GM12878 (cell line): Measurements from ENCODE around the gene SESN3.

ENCODE experiments used
- BACH1 ChIP-seq: fragments of 450-650 bp; IDR thresholded peaks from 2 replicates; pipeline ENCODE4 v1.6.1; 2017; ENCODE audit warnings: mild to moderate bottlenecking, borderline replicate concordance
- CHD4 ChIP-seq: fragments of 200-600 bp; sonication (generic); IDR thresholded peaks from 2 replicates; pipeline ENCODE4 v1.6.1; 2016; ENCODE audit warnings: mild to moderate bottlenecking
- E2F4 ChIP-seq: IDR thresholded peaks from 2 replicates; pipeline ENCODE4 v1.6.1; 2012; ENCODE audit warnings: low read depth, low read length, improper control_type of control experiment
- EZH2 ChIP-seq: IDR thresholded peaks from 2 replicates; pipeline ENCODE4 v1.6.1; 2012; ENCODE audit warnings: low read depth, mild to moderate bottlenecking, control low read depth, inconsistent platforms, low read length, borderline replicate concordance; ENCODE audit not compliant: control insufficient read depth
- PML ChIP-seq: IDR thresholded peaks from 2 replicates; pipeline ENCODE4 v1.6.1; 2012; ENCODE audit warnings: low read length, inconsistent platforms
- SMC3 ChIP-seq: IDR thresholded peaks from 2 replicates; pipeline ENCODE4 v1.6.1; 2011; ENCODE audit warnings: low read length, improper control_type of control experiment, borderline replicate concordance
- TF ChIP-seq, protein P1 (sequence below), 3 experiments: IDR thresholded peaks in 2 of 3; conservative IDR thresholded peaks in 1 of 3; 2 replicates each; pipeline ENCODE4 v1.5.1; 2011; ENCODE audit warnings: low read depth in 3 of 3, low read length in 3 of 3, mild to moderate bottlenecking in 3 of 3, control low read depth in 2 of 3, moderate library complexity in 2 of 3, inconsistent platforms in 1 of 3, mixed read lengths in 1 of 3; ENCODE audit not compliant: control insufficient read depth in 2 of 3, insufficient read depth in 1 of 3; ENCODE audit errors: extremely low read depth in 1 of 3

GRCh38 chr11:95262994-95263765 lies 32.2 kb upstream of the SESN3 start:
- TF ChIP-seq EZH2 (no peak), PML (no peak), BACH1 (no peak), SMC3 (no peak), CHD4 (no peak), E2F4 (no peak)
- TF ChIP-seq, protein P1, sequence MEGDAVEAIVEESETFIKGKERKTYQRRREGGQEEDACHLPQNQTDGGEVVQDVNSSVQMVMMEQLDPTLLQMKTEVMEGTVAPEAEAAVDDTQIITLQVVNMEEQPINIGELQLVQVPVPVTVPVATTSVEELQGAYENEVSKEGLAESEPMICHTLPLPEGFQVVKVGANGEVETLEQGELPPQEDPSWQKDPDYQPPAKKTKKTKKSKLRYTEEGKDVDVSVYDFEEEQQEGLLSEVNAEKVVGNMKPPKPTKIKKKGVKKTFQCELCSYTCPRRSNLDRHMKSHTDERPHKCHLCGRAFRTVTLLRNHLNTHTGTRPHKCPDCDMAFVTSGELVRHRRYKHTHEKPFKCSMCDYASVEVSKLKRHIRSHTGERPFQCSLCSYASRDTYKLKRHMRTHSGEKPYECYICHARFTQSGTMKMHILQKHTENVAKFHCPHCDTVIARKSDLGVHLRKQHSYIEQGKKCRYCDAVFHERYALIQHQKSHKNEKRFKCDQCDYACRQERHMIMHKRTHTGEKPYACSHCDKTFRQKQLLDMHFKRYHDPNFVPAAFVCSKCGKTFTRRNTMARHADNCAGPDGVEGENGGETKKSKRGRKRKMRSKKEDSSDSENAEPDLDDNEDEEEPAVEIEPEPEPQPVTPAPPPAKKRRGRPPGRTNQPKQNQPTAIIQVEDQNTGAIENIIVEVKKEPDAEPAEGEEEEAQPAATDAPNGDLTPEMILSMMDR (IDR thresholded peaks at IDR 0.05 in 2 of 3, conservative IDR thresholded peaks at IDR 0.05 in 1 of 3; ENCODE audit: control insufficient read depth in 2 of 3, extremely low read depth in 1 of 3, insufficient read depth in 1 of 3, low read depth in 3 of 3, low read length in 3 of 3) = no peak
